ENCODE results near the gene RAD51B.

The RAD51B gene

DNA sequence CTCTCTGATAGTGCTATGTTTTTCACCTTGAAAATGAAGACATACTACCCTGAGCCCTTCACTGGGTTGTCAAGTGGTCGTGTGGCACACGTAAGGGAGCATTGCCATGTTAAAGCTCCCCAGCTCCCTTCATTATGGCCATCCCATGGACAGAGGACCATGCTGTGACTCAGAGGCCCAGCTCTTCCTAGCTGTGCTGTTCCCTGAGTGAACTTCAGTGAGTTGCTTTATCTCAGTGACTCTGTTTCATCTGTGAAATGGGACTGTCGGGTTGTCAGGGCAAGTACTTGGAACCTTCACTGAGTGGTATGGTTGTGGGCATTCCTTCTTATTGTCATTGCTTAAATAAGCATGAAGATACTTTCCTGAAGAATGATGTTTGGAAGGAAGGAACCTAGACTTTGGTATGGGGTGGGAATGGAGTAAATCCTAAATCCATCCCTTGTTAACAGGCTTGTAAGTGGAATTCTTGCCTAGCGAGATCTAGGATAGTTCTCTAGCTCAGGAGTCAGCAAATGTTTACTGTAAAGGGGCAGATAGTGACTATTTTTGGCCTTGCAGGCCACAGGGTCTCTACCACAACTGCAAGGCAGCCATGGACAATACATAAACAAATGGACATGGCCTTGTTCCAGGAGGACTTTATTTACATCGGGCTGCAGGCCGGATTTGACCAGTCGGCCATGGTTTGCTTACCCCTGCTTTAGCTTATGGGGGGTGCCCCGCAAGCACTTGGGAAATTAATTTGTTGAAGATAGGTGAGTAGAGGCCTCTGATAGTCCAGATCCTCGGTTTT lies 689.8 kb downstream of the RAD51B start:
- H3K27me3 ChIP-seq (ENCODE audit: control insufficient read depth in 1 of 2, insufficient read depth in 2 of 2, low read length in 2 of 2): no peaks in the 10 kb centered on the region
- H3K4me3 ChIP-seq (ENCODE audit: low read depth in 1 of 2, low read length in 2 of 2): no peak overlapping the region
- no peak overlapping the region for H3K27ac ChIP-seq (ENCODE audit: low read depth, low read length)
- H3K9me3 ChIP-seq (ENCODE audit: control insufficient read depth in 1 of 2, low read length in 2 of 2): no peaks in the 10 kb centered on the region
- H3K36me3 ChIP-seq (ENCODE audit: control insufficient read depth in 1 of 2, insufficient read depth in 2 of 2, low read length in 2 of 2): no peaks in the 10 kb centered on the region
- H3K4me1 ChIP-seq (ENCODE audit: control insufficient read depth in 1 of 2, insufficient read depth in 2 of 2, low read length in 2 of 2): peaks cover 23 to 29% of the 10 kb centered on the region in 2 donors
- H3K9ac ChIP-seq (ENCODE audit: low read depth in 1 of 2, low read length in 2 of 2): no peak overlapping the region

GRCh38 chr14:68510201-68511128 lies 690.9 kb downstream of the RAD51B start:
- Histone ChIP-seq H3K27me3 (ENCODE audit: control insufficient read depth in 1 of 2, insufficient read depth in 2 of 2, low read length in 2 of 2) (no peaks in the 10 kb centered on the region), H3K9me3 (ENCODE audit: control insufficient read depth in 1 of 2, low read length in 2 of 2) (no peaks in the 10 kb centered on the region), H3K4me3 (ENCODE audit: low read depth in 1 of 2, low read length in 2 of 2) (no peak overlapping the region), H3K4me1 (ENCODE audit: control insufficient read depth in 1 of 2, insufficient read depth in 2 of 2, low read length in 2 of 2) (peaks cover 23 to 29% of the 10 kb centered on the region in 2 donors), H3K36me3 (ENCODE audit: control insufficient read depth in 1 of 2, insufficient read depth in 2 of 2, low read length in 2 of 2) (no peaks in the 10 kb centered on the region), H3K27ac (ENCODE audit: low read depth, low read length) (no peak overlapping the region), H3K9ac (ENCODE audit: low read depth in 1 of 2, low read length in 2 of 2) (no peak overlapping the region)

DNA sequence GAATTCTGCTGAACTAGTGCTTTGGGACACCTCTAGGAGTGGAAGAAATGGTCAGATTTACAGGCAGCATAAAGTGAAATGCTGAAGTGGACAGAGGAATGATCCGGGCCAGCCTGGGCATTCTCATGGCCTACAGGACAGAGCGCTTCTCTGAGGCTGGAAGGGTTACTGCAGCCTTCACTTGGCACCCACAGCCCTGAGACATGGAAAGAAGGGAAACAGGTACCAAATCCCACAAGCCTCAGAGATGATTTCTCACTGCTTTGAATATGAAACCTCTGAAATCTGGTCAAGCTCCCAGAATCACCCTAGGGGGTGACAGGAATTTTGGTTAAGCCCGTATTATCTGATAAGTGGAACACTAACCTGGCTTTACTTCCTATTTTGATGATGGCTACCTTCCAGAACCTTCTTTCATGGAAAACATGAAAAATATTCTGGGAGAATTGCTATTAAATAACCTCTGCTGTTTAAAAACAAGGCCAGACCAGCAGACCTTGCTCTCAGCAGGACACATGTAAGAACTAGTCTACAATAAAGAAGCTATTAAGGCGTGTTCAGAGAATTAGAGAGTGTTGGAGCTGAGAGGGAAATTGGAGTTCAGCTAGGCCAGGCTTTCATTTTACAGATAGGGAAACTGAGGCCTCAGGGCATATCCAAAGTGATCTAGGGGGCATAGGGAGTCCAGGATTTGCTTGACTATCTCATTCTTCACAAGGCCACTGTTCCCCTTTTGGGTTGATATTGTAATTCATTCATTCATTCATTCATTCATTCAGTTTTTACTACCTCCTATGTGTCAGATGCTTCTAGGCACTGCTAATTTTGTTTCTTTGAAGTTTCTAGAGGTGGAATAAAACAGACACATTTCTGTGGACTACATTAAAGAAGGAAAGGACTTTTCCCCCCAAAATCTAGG lies 691.8 kb downstream of the RAD51B start:
- no peak overlapping the region for H3K4me3 ChIP-seq (ENCODE audit: low read depth in 1 of 2, low read length in 2 of 2)
- H3K27ac ChIP-seq (ENCODE audit: low read depth, low read length): no peak overlapping the region
- no peaks in the 10 kb centered on the region for H3K9me3 ChIP-seq (ENCODE audit: control insufficient read depth in 1 of 2, low read length in 2 of 2)
- no peak overlapping the region for H3K9ac ChIP-seq (ENCODE audit: low read depth in 1 of 2, low read length in 2 of 2)
- H3K27me3 ChIP-seq (ENCODE audit: control insufficient read depth in 1 of 2, insufficient read depth in 2 of 2, low read length in 2 of 2): no peaks in the 10 kb centered on the region
- H3K36me3 ChIP-seq (ENCODE audit: control insufficient read depth in 1 of 2, insufficient read depth in 2 of 2, low read length in 2 of 2): no peaks in the 10 kb centered on the region
- H3K4me1 ChIP-seq (ENCODE audit: control insufficient read depth in 1 of 2, insufficient read depth in 2 of 2, low read length in 2 of 2): peaks cover 17 to 29% of the 10 kb centered on the region in 2 donors

DNA sequence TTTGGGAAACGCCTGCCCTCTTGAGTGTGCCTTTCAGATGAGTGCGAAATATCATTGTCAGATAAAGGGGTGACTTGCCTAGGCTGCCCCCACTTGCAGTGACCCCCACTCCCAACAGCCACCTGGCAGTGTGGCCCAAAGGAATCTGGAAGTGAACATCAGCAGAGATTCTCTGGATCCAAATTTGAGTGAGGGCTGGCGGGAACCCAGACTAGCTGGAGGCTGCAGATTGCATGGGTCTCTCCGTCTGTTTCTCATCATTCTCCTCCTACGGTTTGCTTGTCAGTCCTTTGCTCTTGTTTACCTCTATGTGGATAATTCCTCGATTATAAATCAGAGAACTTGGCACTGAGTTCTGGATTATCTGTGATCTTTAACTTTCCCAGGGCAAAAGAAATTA lies 692.5 kb downstream of the RAD51B start:
- H3K36me3 ChIP-seq (ENCODE audit: control insufficient read depth in 1 of 2, insufficient read depth in 2 of 2, low read length in 2 of 2): no peaks in the 10 kb centered on the region
- H3K9ac ChIP-seq (ENCODE audit: low read depth in 1 of 2, low read length in 2 of 2): no peak overlapping the region
- no peak overlapping the region for H3K4me3 ChIP-seq (ENCODE audit: low read depth in 1 of 2, low read length in 2 of 2)
- peaks cover 10 to 24% of the 10 kb centered on the region in 2 donors for H3K4me1 ChIP-seq (ENCODE audit: control insufficient read depth in 1 of 2, insufficient read depth in 2 of 2, low read length in 2 of 2)
- H3K27ac ChIP-seq (ENCODE audit: low read depth, low read length): no peak overlapping the region
- no peaks in the 10 kb centered on the region for H3K27me3 ChIP-seq (ENCODE audit: control insufficient read depth in 1 of 2, insufficient read depth in 2 of 2, low read length in 2 of 2)
- no peaks in the 10 kb centered on the region for H3K9me3 ChIP-seq (ENCODE audit: control insufficient read depth in 1 of 2, low read length in 2 of 2)

DNA sequence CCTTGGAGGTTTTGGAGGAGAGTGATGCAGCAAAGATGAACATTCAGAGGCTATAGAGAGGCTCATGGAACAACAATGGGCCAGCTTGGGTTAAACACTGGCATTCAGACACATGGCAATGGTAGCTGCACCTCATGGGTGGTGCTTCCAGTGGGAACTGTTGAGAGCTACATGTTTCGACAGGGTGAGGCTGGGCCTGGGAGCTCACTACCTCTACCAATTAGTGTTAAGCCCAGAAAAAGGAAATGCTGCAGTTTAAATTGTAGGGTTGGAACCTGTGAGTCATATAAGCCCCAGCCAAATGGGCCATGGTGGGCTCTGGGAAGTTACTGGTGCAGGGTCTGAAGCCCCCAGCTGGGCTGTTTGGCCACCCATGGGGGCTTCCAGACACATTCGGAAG lies 693.6 kb downstream of the RAD51B start:
- H3K36me3 ChIP-seq (ENCODE audit: control insufficient read depth in 1 of 2, insufficient read depth in 2 of 2, low read length in 2 of 2): no peaks in the 10 kb centered on the region
- H3K9me3 ChIP-seq (ENCODE audit: control insufficient read depth in 1 of 2, low read length in 2 of 2): no peaks in the 10 kb centered on the region
- no peak overlapping the region for H3K9ac ChIP-seq (ENCODE audit: low read depth in 1 of 2, low read length in 2 of 2)
- H3K4me1 ChIP-seq (ENCODE audit: control insufficient read depth in 1 of 2, insufficient read depth in 2 of 2, low read length in 2 of 2): peaks cover 1 to 15% of the 10 kb centered on the region in 2 donors
- no peak overlapping the region for H3K27ac ChIP-seq (ENCODE audit: low read depth, low read length)
- H3K27me3 ChIP-seq (ENCODE audit: control insufficient read depth in 1 of 2, insufficient read depth in 2 of 2, low read length in 2 of 2): no peaks in the 10 kb centered on the region
- no peak overlapping the region for H3K4me3 ChIP-seq (ENCODE audit: low read depth in 1 of 2, low read length in 2 of 2)

DNA sequence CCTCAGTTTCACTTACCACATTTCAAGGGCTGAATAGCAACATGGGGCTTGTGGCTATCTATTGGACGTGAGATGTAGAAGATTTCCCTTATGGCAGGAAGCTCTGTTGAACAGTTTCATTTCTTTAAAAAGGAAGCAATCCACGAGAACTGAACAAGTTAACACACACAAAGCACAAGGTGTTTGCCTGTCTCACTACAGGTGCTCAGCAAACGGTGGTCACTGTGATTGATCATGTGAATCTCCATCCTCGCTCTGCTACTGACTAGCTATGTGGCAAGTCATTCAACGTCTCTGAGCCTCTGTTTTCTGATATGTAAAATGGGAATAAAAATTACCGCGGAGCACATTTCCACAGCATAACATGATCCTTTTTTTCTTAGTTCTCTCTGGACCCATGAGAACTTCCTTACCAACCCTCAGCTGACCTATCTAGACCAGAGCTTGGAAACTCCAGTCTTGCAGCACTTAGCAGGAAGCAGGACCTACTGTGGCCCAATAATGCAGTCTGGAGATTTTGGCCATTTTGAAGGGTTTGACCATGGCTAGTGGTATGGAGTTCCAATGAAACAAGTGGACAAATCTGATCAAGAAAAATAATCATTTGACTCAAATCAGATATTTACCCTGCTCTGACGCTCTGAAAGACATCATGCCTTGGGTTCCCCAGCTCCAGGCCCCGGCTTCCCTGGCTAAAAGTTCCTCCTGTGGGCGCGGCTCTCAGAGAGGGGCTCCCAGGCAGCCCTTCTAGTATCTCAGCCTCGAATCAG lies 694.4 kb downstream of the RAD51B start:
- H3K27me3 ChIP-seq (ENCODE audit: control insufficient read depth in 1 of 2, insufficient read depth in 2 of 2, low read length in 2 of 2): no peaks in the 10 kb centered on the region
- H3K4me1 ChIP-seq (ENCODE audit: control insufficient read depth in 1 of 2, insufficient read depth in 2 of 2, low read length in 2 of 2): peaks cover 2 to 18% of the 10 kb centered on the region in 2 donors
- no peak overlapping the region for H3K27ac ChIP-seq (ENCODE audit: low read depth, low read length)
- H3K9me3 ChIP-seq (ENCODE audit: control insufficient read depth in 1 of 2, low read length in 2 of 2): no peaks in the 10 kb centered on the region
- no peaks in the 10 kb centered on the region for H3K36me3 ChIP-seq (ENCODE audit: control insufficient read depth in 1 of 2, insufficient read depth in 2 of 2, low read length in 2 of 2)
- H3K4me3 ChIP-seq (ENCODE audit: low read depth in 1 of 2, low read length in 2 of 2): no peak overlapping the region
- H3K9ac ChIP-seq (ENCODE audit: low read depth in 1 of 2, low read length in 2 of 2): no peak overlapping the region

- Histone ChIP-seq H3K4me1 (ENCODE audit: control insufficient read depth in 1 of 2, insufficient read depth in 2 of 2, low read length in 2 of 2) (peaks cover 9 to 25% of the 10 kb centered on the region in 2 donors), H3K36me3 (ENCODE audit: control insufficient read depth in 1 of 2, insufficient read depth in 2 of 2, low read length in 2 of 2) (no peaks in the 10 kb centered on the region), H3K9ac (ENCODE audit: low read depth in 1 of 2, low read length in 2 of 2) (no peak overlapping the region), H3K4me3 (ENCODE audit: low read depth in 1 of 2, low read length in 2 of 2) (no peak overlapping the region), H3K9me3 (ENCODE audit: control insufficient read depth in 1 of 2, low read length in 2 of 2) (no peaks in the 10 kb centered on the region), H3K27ac (ENCODE audit: low read depth, low read length) (no peak overlapping the region), H3K27me3 (ENCODE audit: control insufficient read depth in 1 of 2, insufficient read depth in 2 of 2, low read length in 2 of 2) (no peaks in the 10 kb centered on the region)
Measured at GRCh38 chr14:68514608-68515194, 695.1 kb downstream of the RAD51B start.

GRCh38 chr14:68516342-68516741 lies 696.8 kb downstream of the RAD51B start:
- H3K9ac ChIP-seq (ENCODE audit: low read depth in 1 of 2, low read length in 2 of 2): no peak overlapping the region
- H3K27ac ChIP-seq (ENCODE audit: low read depth, low read length): no peak overlapping the region
- peaks cover 16 to 41% of the 10 kb centered on the region in 2 donors for H3K4me1 ChIP-seq (ENCODE audit: control insufficient read depth in 1 of 2, insufficient read depth in 2 of 2, low read length in 2 of 2)
- H3K27me3 ChIP-seq (ENCODE audit: control insufficient read depth in 1 of 2, insufficient read depth in 2 of 2, low read length in 2 of 2): no peaks in the 10 kb centered on the region
- H3K4me3 ChIP-seq (ENCODE audit: low read depth in 1 of 2, low read length in 2 of 2): no peak overlapping the region
- H3K9me3 ChIP-seq (ENCODE audit: control insufficient read depth in 1 of 2, low read length in 2 of 2): no peaks in the 10 kb centered on the region
- H3K36me3 ChIP-seq (ENCODE audit: control insufficient read depth in 1 of 2, insufficient read depth in 2 of 2, low read length in 2 of 2): no peaks in the 10 kb centered on the region

- Histone ChIP-seq H3K27ac (ENCODE audit: low read depth, low read length) (no peak overlapping the region), H3K4me3 (ENCODE audit: low read depth in 1 of 2, low read length in 2 of 2) (no peak overlapping the region), H3K4me1 (ENCODE audit: control insufficient read depth in 1 of 2, insufficient read depth in 2 of 2, low read length in 2 of 2) (peaks cover 16 to 45% of the 10 kb centered on the region in 2 donors), H3K27me3 (ENCODE audit: control insufficient read depth in 1 of 2, insufficient read depth in 2 of 2, low read length in 2 of 2) (no peaks in the 10 kb centered on the region), H3K9ac (ENCODE audit: low read depth in 1 of 2, low read length in 2 of 2) (no peak overlapping the region), H3K36me3 (ENCODE audit: control insufficient read depth in 1 of 2, insufficient read depth in 2 of 2, low read length in 2 of 2) (no peaks in the 10 kb centered on the region), H3K9me3 (ENCODE audit: control insufficient read depth in 1 of 2, low read length in 2 of 2) (no peaks in the 10 kb centered on the region)
Measured at GRCh38 chr14:68518166-68518565, 698.6 kb downstream of the RAD51B start.
